ENCODE results near the gene FAM72D.
"Not testable (repeated sequence)": the region's sequence is repeated elsewhere in the genome, so short reads cannot be mapped to it uniquely, and the experiment has no call there.

DNA sequence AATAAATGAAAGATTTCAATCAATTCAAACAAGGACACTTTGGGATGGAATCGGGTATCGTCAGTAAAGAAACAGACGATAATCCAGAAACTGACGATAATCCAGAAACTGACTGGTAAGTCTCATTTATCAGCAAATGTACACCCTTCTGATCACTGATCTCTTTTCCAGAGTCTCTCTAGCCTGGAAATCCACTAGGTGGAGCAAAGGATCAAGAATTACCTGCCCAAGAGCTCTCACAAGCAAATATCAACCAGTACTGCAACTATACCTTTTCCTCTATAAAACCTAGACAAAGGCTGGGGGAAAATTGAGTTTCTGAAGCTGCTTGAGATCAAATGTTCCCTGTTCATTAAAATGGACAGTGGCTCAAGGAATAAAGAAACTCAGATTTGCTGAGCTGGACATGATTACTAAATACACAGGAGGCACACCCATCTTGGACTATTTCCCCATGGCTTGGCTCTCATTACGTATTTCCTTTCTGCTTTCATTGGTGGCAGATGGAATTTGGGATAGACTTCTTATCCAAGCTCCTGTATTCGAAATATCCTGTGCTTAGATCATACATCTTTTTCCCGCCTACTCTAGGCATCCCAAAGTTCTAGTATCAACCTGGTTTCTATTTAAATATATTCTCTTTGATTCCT is 28.3 kb downstream of the FAM72D start:
- TF ChIP-seq, protein P1, sequence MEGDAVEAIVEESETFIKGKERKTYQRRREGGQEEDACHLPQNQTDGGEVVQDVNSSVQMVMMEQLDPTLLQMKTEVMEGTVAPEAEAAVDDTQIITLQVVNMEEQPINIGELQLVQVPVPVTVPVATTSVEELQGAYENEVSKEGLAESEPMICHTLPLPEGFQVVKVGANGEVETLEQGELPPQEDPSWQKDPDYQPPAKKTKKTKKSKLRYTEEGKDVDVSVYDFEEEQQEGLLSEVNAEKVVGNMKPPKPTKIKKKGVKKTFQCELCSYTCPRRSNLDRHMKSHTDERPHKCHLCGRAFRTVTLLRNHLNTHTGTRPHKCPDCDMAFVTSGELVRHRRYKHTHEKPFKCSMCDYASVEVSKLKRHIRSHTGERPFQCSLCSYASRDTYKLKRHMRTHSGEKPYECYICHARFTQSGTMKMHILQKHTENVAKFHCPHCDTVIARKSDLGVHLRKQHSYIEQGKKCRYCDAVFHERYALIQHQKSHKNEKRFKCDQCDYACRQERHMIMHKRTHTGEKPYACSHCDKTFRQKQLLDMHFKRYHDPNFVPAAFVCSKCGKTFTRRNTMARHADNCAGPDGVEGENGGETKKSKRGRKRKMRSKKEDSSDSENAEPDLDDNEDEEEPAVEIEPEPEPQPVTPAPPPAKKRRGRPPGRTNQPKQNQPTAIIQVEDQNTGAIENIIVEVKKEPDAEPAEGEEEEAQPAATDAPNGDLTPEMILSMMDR (IDR thresholded peaks at IDR 0.05): not testable (repeated sequence)
- not testable (repeated sequence) for TF ChIP-seq POLR2A (IDR thresholded peaks at IDR 0.05)
